Measurements from ENCODE around the gene MARCHF5. TPM values are rescaled to one million over a fixed set of nuclear protein-coding genes. Genes with fewer than 3 reads are reported as not detected.

MARCHF5 gene, protein sequence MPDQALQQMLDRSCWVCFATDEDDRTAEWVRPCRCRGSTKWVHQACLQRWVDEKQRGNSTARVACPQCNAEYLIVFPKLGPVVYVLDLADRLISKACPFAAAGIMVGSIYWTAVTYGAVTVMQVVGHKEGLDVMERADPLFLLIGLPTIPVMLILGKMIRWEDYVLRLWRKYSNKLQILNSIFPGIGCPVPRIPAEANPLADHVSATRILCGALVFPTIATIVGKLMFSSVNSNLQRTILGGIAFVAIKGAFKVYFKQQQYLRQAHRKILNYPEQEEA
- total RNA-seq = 24.9 TPM

GRCh38 chr10:92290837-92291615, at the start of gene MARCHF5, which contains the start of gene CPEB3:
Gene MARCHF5, plus strand, starts transcription at chr10:92291167. Its CDS starts 328 bp downstream, at chr10:92291495.
Gene CPEB3, minus strand, starts transcription at chr10:92291078. Its CDS starts 50,728 bp downstream, at chr10:92240350.

Small RNA genes lying within 50 kb of the gene (small RNA-seq; reads per million reads assigned to genes)
- gene RF00019 (ENCODE audit: low replicate concordance) (not detected), gene RNY3P12 (ENCODE audit: low replicate concordance) (not detected)

Other genes starting within 250 kb of the MARCHF5 start
- gene CPEB3, start 89 bp upstream of the MARCHF5 start, total RNA-seq = 4.8 TPM